HG02798 (cell line): ENCODE measurements around the gene ALKBH3.

Experiments used
- ATAC-seq: cut with Tn5 transposase; IDR thresholded peaks from one replicate; pipeline ENCODE4 v1.9.1; 2021; ENCODE audit warnings: mild to moderate bottlenecking; ENCODE audit not compliant: unreplicated experiment, poor library complexity

The ALKBH3 gene

GRCh38 chr11:43936076-43936475 lies 55.4 kb downstream of the ALKBH3 start:
- ATAC-seq = no peak

GRCh38 chr11:43937434-43938411 lies 57.1 kb downstream of the ALKBH3 start:
- ATAC-seq = no peak

GRCh38 chr11:43941257-43941994 lies 60.8 kb downstream of the ALKBH3 start:
- no peak for ATAC-seq

- ATAC-seq = no peak
These were observed 62.2 kb downstream of the ALKBH3 start for GRCh38 chr11:43942662-43943371.

GRCh38 chr11:43943372-43943930 lies 62.8 kb downstream of the ALKBH3 start:
- no peak for ATAC-seq

- ATAC-seq = no peak
These were observed 63.5 kb downstream of the ALKBH3 start for GRCh38 chr11:43943931-43944751.

GRCh38 chr11:43944761-43945311 lies 64.2 kb downstream of the ALKBH3 start:
- ATAC-seq = peak; percentile 33

- no peak for ATAC-seq
These were observed 66.4 kb downstream of the ALKBH3 start for GRCh38 chr11:43947003-43947500.

GRCh38 chr11:43947815-43948214 lies 67.2 kb downstream of the ALKBH3 start:
- no peak for ATAC-seq

GRCh38 chr11:43948341-43949225 lies 68.0 kb downstream of the ALKBH3 start:
- ATAC-seq = no peak

GRCh38 chr11:43950311-43950855 lies 69.8 kb downstream of the ALKBH3 start:
- no peak for ATAC-seq

GRCh38 chr11:43951231-43951630 lies 70.6 kb downstream of the ALKBH3 start:
- ATAC-seq = no peak

GRCh38 chr11:43952020-43952400 lies 71.4 kb downstream of the ALKBH3 start:
- ATAC-seq = no peak

- no peak for ATAC-seq
These were observed 72.0 kb downstream of the ALKBH3 start for GRCh38 chr11:43952401-43953342.

GRCh38 chr11:43953521-43953920 lies 72.9 kb downstream of the ALKBH3 start:
- ATAC-seq = no peak

GRCh38 chr11:43954241-43954640 lies 73.6 kb downstream of the ALKBH3 start:
- ATAC-seq = no peak
